ENCODE measurements around the gene E4F1.

Gene E4F1

GRCh38 chr16:2275476-2276367, 52.3 kb downstream of the E4F1 start:
- H3K27ac Mint-ChIP-seq, result no peak overlapping the region
- H3K36me3 Mint-ChIP-seq, result no peaks in the 10 kb centered on the region
- no peaks in the 10 kb centered on the region for H3K9me3 Mint-ChIP-seq (ENCODE audit: low read depth)
- no peaks in the 10 kb centered on the region for H3K27me3 Mint-ChIP-seq
- H3K4me1 Mint-ChIP-seq (ENCODE audit: low read depth), result no peaks in the 10 kb centered on the region
- H3K4me3 Mint-ChIP-seq, result no peak overlapping the region

- Mint-ChIP-seq H3K27ac (no peak overlapping the region), H3K4me1 (ENCODE audit: low read depth) (no peaks in the 10 kb centered on the region), H3K36me3 (no peaks in the 10 kb centered on the region), H3K27me3 (no peaks in the 10 kb centered on the region), H3K4me3 (no peak overlapping the region), H3K9me3 (ENCODE audit: low read depth) (no peaks in the 10 kb centered on the region)
Observed at GRCh38 chr16:2276368-2277195, 53.2 kb downstream of the E4F1 start.

DNA sequence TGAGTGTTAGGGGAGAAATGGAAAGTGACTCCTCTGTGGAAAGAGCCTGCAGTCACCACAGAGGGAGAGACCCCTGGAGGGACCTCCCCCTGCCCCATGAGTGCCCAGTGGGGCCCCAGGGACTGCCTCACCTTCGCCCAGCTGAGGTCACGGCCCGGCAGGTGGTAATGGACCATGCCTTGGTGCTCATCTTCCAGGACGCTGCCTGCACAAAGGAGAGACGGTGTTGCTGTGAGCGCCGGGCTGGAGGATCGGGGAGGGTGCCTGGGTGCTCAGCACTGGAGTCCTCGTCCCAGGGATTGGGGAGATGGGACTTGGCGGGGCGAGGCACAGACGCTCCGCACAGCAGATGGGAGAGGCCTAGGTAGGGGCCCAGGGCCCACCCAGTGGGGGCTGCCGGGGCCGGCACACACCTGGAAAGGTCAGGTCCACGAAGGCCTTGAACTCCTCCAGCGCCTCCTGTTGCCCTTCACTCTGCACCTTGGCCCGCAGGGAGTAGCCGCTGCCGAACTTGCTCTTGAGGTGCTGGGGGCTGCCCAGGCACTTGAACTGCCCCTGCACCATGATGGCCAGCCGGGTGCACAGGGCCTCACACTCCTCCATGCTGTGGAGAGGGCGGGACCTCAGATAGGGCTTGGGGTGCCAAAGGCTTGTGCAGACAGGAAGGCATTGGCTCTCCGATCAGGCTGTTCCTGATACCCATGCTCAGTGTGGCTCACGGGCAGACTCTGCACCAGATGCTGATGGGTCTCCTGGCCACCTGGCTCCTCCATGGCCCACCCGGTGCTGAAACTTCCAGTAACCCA, 54.3 kb downstream of the E4F1 start:
- Mint-ChIP-seq H3K36me3 (no peaks in the 10 kb centered on the region), H3K27me3 (no peaks in the 10 kb centered on the region), H3K4me1 (ENCODE audit: low read depth) (no peaks in the 10 kb centered on the region), H3K27ac (no peak overlapping the region), H3K9me3 (ENCODE audit: low read depth) (no peaks in the 10 kb centered on the region), H3K4me3 (no peak overlapping the region)

- Mint-ChIP-seq H3K4me1 (ENCODE audit: low read depth) (no peaks in the 10 kb centered on the region), H3K27ac (no peak overlapping the region), H3K4me3 (no peak overlapping the region), H3K36me3 (no peaks in the 10 kb centered on the region), H3K27me3 (no peaks in the 10 kb centered on the region), H3K9me3 (ENCODE audit: low read depth) (no peaks in the 10 kb centered on the region)
Observed at GRCh38 chr16:2278272-2278608, 54.8 kb downstream of the E4F1 start.

- Mint-ChIP-seq H3K27me3 (no peaks in the 10 kb centered on the region), H3K4me3 (no peak overlapping the region), H3K9me3 (ENCODE audit: low read depth) (no peaks in the 10 kb centered on the region), H3K4me1 (ENCODE audit: low read depth) (no peaks in the 10 kb centered on the region), H3K36me3 (no peaks in the 10 kb centered on the region), H3K27ac (no peak overlapping the region)
Observed at GRCh38 chr16:2278956-2279800, 55.8 kb downstream of the E4F1 start.

DNA sequence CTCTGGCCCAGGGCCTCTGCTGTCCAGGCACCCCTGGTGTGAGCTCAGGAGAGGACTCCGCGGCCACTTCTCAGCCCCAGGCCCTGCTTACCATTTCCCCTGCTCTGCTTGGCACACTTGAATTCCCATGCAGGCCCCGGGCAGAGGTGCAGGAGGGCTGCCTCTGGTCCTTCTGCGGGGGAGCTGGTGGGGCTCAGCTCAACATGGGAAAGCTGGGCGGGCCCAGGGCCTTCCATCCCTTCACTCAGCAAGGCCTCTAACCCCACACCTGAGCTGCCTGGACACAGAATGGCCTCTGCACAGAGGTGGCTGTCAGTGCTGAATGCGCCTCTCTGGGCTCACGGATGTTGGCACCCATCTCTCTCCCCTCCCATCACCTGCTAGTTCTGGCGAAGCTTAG, 57.1 kb downstream of the E4F1 start:
- no peaks in the 10 kb centered on the region for H3K36me3 Mint-ChIP-seq
- no peaks in the 10 kb centered on the region for H3K9me3 Mint-ChIP-seq (ENCODE audit: low read depth)
- H3K27ac Mint-ChIP-seq, result no peak overlapping the region
- H3K4me3 Mint-ChIP-seq, result no peak overlapping the region
- no peaks in the 10 kb centered on the region for H3K4me1 Mint-ChIP-seq (ENCODE audit: low read depth)
- H3K27me3 Mint-ChIP-seq, result no peaks in the 10 kb centered on the region

DNA sequence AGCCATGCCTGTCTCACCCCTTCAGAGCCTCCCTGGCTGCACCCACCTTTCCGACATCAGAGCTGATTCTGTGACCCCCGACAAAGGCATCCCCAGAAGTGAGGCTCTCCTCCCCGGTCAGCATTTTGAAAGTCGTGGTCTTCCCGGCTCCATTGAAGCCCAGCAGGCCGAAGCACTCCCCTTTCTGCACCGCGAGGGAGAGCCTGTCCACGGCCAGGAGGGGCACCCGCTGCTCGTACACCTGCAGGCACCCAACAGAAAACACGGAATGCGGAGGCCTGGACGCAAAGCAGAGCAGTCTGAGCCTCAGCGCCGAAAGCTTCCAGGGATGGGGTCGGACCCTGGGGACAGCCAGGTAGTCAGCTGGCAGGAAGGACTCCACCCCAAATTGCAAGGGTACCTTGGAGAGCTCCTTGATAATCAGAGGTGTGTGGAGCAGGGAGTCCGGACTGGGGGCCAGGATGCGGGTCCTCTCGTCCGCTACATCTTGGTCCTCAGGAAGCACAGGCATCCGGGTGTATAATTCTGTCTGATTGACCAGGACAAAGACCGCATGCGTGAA, 57.7 kb downstream of the E4F1 start:
- no peaks in the 10 kb centered on the region for H3K4me1 Mint-ChIP-seq (ENCODE audit: low read depth)
- no peaks in the 10 kb centered on the region for H3K27me3 Mint-ChIP-seq
- H3K36me3 Mint-ChIP-seq, result no peaks in the 10 kb centered on the region
- no peaks in the 10 kb centered on the region for H3K9me3 Mint-ChIP-seq (ENCODE audit: low read depth)
- H3K4me3 Mint-ChIP-seq, result no peak overlapping the region
- H3K27ac Mint-ChIP-seq, result no peak overlapping the region

DNA sequence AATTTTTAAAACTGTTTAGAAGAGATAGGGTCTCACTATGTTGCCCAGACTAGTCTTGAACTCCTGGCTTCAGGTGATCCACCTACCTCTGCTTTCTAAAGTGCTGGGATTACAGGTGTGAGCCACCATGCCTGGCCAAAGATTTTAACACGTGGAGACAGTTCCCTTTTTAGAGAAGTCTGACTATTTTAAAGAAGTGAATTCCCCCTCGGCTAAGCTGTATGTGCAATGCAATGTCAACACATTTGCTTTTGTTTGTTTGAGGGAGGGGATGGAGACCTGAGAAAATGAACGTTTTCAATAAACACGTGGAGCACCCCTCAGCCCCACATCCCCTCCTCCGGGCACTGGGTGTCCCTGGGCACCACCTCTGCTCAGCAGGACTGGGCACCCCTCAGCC, 58.9 kb downstream of the E4F1 start:
- no peak overlapping the region for H3K27ac Mint-ChIP-seq
- H3K4me1 Mint-ChIP-seq (ENCODE audit: low read depth), result no peaks in the 10 kb centered on the region
- no peaks in the 10 kb centered on the region for H3K27me3 Mint-ChIP-seq
- H3K36me3 Mint-ChIP-seq, result no peaks in the 10 kb centered on the region
- H3K4me3 Mint-ChIP-seq, result no peak overlapping the region
- no peaks in the 10 kb centered on the region for H3K9me3 Mint-ChIP-seq (ENCODE audit: low read depth)

GRCh38 chr16:2282866-2283555, 59.6 kb downstream of the E4F1 start:
- Mint-ChIP-seq H3K9me3 (ENCODE audit: low read depth) (no peaks in the 10 kb centered on the region), H3K27me3 (no peaks in the 10 kb centered on the region), H3K36me3 (no peaks in the 10 kb centered on the region), H3K27ac (no peak overlapping the region), H3K4me3 (no peak overlapping the region), H3K4me1 (ENCODE audit: low read depth) (no peaks in the 10 kb centered on the region)

DNA sequence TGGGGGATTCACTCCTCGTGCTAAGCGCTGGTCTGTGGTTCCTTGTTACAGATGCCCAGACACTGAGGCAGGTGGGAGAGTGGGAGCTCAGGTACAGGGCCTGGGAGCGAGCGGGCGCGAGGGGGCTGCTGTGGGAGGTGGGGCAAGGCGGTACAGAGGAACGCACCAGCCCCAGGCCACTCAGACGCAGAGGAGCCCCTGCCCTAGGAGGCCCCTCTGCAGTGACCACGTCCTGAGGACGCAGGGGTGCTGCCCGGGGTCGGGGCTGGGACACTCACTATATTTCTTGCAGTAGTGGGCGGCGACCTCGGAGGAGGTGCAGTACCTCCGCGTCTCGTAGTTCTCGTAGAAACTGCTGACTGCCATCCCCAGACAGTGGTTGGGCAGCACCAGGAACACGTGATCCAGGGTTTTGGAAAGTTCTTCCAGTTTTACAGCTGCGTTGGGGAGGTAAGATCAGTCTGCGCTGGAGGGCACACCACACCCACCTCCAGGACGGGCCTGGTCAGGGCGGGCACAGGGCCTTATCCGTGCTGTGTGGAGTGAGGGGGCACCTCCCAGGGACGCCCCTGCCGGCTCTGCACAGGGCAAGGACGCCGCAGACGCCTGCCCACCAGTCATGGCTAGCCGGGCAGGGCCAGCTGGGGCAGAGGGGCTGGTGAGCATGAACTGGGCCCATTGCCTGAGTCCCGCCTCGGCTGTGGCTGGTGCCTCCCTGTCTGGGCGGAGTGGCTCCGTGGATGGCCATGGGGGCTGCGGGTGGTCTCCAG, 60.8 kb downstream of the E4F1 start:
- Mint-ChIP-seq H3K36me3 (no peaks in the 10 kb centered on the region), H3K9me3 (ENCODE audit: low read depth) (no peaks in the 10 kb centered on the region), H3K27ac (no peak overlapping the region), H3K27me3 (no peaks in the 10 kb centered on the region), H3K4me1 (ENCODE audit: low read depth) (no peaks in the 10 kb centered on the region), H3K4me3 (no peak overlapping the region)

DNA sequence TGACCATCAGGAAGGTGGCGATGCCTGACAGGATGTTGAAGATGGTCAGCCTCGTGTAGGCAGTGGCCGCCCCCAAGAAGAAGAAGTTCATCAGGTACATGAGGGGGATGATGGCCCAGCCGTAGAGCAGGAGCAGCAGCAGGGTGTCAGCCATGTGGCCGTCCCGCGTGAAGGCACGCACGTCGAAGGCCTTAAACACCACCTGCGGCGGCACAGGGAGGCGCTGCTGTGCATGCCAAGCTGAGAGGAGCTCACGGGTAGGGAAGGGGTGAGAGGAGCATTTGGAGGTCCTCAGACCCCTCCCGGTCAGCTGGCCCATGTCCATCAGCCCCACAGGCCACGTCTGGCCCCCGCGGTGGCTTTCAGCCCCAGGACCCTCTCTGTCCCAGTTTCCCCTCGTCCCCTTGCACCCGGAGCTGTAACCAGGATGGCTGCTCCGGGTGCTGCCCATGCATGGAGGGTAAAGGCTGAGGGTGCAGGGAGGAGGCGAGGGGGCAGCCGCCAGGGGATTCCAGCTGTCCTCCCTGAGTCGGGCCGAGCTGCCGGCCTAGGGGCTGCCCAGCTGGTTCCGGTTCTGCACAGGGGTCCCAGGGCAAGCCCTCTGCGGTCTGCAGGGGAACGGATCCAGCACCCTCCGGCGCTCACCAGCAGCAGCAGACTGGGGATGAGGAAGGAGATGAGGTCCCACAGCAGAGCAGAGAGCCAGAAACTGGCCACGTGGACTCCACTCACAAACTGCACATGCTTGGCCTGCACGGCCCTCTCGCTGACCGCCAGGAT, 61.6 kb downstream of the E4F1 start:
- no peak overlapping the region for H3K4me3 Mint-ChIP-seq
- H3K27ac Mint-ChIP-seq, result no peak overlapping the region

More for the DNA sequence above, 61.6 kb downstream of the E4F1 start:
- Mint-ChIP-seq H3K4me1 (ENCODE audit: low read depth) (no peaks in the 10 kb centered on the region), H3K27me3 (no peaks in the 10 kb centered on the region), H3K9me3 (ENCODE audit: low read depth) (no peaks in the 10 kb centered on the region), H3K36me3 (no peaks in the 10 kb centered on the region)
